ENCODE data around the gene KATNBL1. TPM values are rescaled to one million over a fixed set of nuclear protein-coding genes. Genes with fewer than 3 reads are reported as not detected.

KATNBL1 gene, protein sequence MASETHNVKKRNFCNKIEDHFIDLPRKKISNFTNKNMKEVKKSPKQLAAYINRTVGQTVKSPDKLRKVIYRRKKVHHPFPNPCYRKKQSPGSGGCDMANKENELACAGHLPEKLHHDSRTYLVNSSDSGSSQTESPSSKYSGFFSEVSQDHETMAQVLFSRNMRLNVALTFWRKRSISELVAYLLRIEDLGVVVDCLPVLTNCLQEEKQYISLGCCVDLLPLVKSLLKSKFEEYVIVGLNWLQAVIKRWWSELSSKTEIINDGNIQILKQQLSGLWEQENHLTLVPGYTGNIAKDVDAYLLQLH
- total RNA-seq (2022; extraction: Qiagen RNA extraction; ENCODE audit: low read depth) = 30.5 to 41.9 TPM (median 33.8 TPM) in 5 replicates

DNA sequence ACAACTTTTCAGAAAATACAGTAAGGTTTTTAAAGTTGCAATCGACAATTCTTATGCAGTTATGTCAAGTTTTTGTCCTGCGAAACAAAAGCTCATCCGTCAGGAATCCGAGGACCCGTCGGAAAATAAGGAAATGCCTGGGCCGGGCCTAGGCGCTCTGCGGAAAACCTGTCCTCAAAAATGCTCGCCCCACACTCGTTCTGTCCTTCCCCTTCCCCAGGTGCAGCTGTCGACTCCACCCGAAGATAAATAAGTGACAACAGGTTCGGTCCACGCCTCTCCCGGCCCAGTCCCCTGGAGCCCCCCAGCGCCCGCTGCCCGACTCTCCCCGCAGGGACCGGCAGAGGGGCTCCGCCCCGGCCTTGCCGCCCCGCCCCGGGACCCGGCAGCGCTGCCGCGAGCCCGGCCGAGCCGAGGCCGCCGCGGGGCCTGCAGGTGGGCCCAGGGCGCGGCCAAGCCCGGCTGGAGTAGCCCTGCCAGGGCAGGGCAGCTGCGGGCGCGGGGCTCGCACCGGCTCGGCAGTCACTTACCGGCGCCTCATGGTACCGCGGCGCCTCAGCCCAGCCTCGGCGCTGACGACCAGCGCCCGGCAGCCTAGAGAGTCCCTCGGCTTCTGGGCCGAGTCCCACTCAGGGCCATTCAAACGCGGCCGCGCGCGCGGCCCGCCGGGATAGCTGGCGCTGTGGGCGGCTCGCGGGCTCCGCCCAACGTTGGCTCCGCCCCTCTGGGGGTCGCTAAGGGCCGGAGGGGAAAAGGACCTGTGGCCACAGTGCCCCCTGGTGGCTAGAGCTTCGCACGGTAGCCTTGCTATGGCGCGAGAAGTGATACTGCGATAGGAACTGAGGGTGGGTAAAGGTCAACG lies at the start of gene KATNBL1:
KATNBL1 (minus strand) TSS at position 676 of the 862 bp plus-strand sequence. CDS start 46,420 bp downstream, outside the sequence.

GRCh38 chr15:34101366-34102174 lies 108.3 kb downstream of the KATNBL1 start, which contains the start of the genes EMC7 and PGBD4:
EMC7 (minus strand) TSS chr15:34101862; CDS start chr15:34101839, 23 bp downstream.
PGBD4 (plus strand) TSS chr15:34102083; CDS start chr15:34102532, 449 bp downstream.

Other genes with a start within 250 kb of the KATNBL1 start
- gene CHRM5, start 241.6 kb downstream of the KATNBL1 start, total RNA-seq (2022; extraction: Qiagen RNA extraction; ENCODE audit: low read depth) = 0.05 TPM in 1 of 5 replicates, not detected in the others
- gene AVEN, start 170.9 kb downstream of the KATNBL1 start, total RNA-seq (2022; extraction: Qiagen RNA extraction; ENCODE audit: low read depth) = 18.5 to 25.7 TPM (median 23.0 TPM) in 5 replicates
- 139 to 154 TPM (median 148 TPM) in 5 replicates for gene EMC7, start 108.2 kb downstream of the KATNBL1 start, total RNA-seq (2022; extraction: Qiagen RNA extraction; ENCODE audit: low read depth)
- gene PGBD4, start 108.0 kb downstream of the KATNBL1 start, total RNA-seq (2022; extraction: Qiagen RNA extraction; ENCODE audit: low read depth) = 1.4 to 1.8 TPM (median 1.6 TPM) in 5 replicates
- 193 to 224 TPM (median 204 TPM) in 5 replicates for gene EMC4, start 14.9 kb upstream of the KATNBL1 start, total RNA-seq (2022; extraction: Qiagen RNA extraction; ENCODE audit: low read depth)
- 5.8 to 9.7 TPM (median 8.1 TPM) in 5 replicates for gene SLC12A6, start 127.7 kb upstream of the KATNBL1 start, total RNA-seq (2022; extraction: Qiagen RNA extraction; ENCODE audit: low read depth)
- gene NOP10, start 133.0 kb upstream of the KATNBL1 start, total RNA-seq (2022; extraction: Qiagen RNA extraction; ENCODE audit: low read depth) = 543 to 591 TPM (median 551 TPM) in 5 replicates
- gene NUTM1, start 133.2 kb upstream of the KATNBL1 start, total RNA-seq (2022; extraction: Qiagen RNA extraction; ENCODE audit: low read depth) = not detected in 5 replicates
- 52.7 to 67.3 TPM (median 58.4 TPM) in 5 replicates for gene LPCAT4, start 157.1 kb upstream of the KATNBL1 start, total RNA-seq (2022; extraction: Qiagen RNA extraction; ENCODE audit: low read depth)
- 4.6 to 10.7 TPM (median 9.3 TPM) in 5 replicates for gene GOLGA8A, start 227.7 kb upstream of the KATNBL1 start, total RNA-seq (2022; extraction: Qiagen RNA extraction; ENCODE audit: low read depth)